ENCODE measurements around the gene LNP1. TPM values are rescaled to one million over a fixed set of nuclear protein-coding genes. Genes with fewer than 3 reads are reported as not detected.

Gene LNP1
- total and polyA plus RNA-seq, 10 of the 15 experiments (the other 5 are each of a cell fraction or from before 2014, with no cell fraction given), result 2.1 to 4.2 (median 2.7) TPM

DNA sequence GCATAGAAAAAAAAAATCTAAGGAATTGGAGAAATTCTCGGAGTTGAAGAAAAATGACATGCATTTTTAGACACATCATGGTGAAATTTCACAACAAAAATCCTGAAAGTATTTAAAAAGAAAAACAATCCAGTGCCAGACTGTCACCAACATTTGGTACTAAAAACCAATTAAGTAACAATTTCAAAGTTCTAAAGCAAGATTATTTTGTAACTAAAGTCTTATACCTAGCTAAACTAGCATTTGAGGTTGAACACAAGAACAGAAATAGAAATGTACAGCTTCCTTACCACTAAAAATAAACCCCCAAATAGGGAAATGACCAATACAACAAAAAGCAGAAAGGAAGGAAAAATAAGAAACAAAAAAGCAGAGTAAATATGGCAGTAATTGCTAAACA is 12.3 kb upstream of the LNP1 start:
- Histone ChIP-seq H3K27me3 (replicated peaks in 1 of 2; ENCODE audit: control insufficient read depth in 2 of 2, insufficient read depth in 2 of 2, low read length in 1 of 2) (no peaks in the 10 kb centered on the region), H3K36me3 (ENCODE audit: control insufficient read depth in 2 of 2, insufficient read depth in 2 of 2, low read length in 1 of 2) (peaks cover 2 to 6% of the 10 kb centered on the region in 2 experiments; a peak in 3 of 4 replicates), H3K4me2 (ENCODE audit: control insufficient read depth, insufficient read depth) (no peak overlapping the region), H3K4me1 (ENCODE audit: control insufficient read depth, insufficient read depth, low read length) (no peaks in the 10 kb centered on the region), H4K20me1 (ENCODE audit: control insufficient read depth, insufficient read depth) (no peaks in the 10 kb centered on the region), H3K9me3 (replicated peaks; ENCODE audit: control insufficient read depth, insufficient read depth, low read length) (peaks cover 13% of the 10 kb centered on the region), H2AFZ (ENCODE audit: control insufficient read depth, low read depth, low read length) (no peak overlapping the region), H3K4me3 (no peak overlapping the region), H3K9ac (ENCODE audit: control insufficient read depth, insufficient read depth, low read length) (no peak overlapping the region), H3K27ac (ENCODE audit: control insufficient read depth, insufficient read depth) (no peak overlapping the region), H3K79me2 (ENCODE audit: control insufficient read depth, insufficient read depth, low read length) (peaks cover 46% of the 10 kb centered on the region)
- ChIA-PET POLR2A (no interaction called here), CTCF (interaction anchor here (0.7 kb wide), 1 partner anchor 132 kb away, joined by 3 read pairs; no protein-coding TSS in a partner anchor), RAD21 (ENCODE audit: unreplicated experiment) (no interaction called here), SMC1A (ENCODE audit: uncharacterized antibody, unreplicated experiment) (interaction anchor here (0.5 kb wide), 1 partner anchor 1416 kb away, joined by 3 read pairs; no protein-coding TSS in a partner anchor)
- BruUV-seq (replicated peaks), result no TSS peak
- TF ChIP-seq SMAD1 (IDR thresholded peaks at IDR 0.05; ENCODE audit: low read depth, partially characterized antibody) (no peak), MXI1 (IDR thresholded peaks at IDR 0.05; ENCODE audit: low read depth, low read length) (no peak), SMAD5 (IDR thresholded peaks at IDR 0.05; ENCODE audit: low read depth) (no peak), EED (IDR thresholded peaks at IDR 0.05; ENCODE audit: low read depth) (no peak), RAD51 (IDR thresholded peaks at IDR 0.05) (no peak), NBN (IDR thresholded peaks at IDR 0.05) (no peak), POU2F2 (IDR thresholded peaks at IDR 0.05; ENCODE audit: borderline replicate concordance, low read depth, low read length) (no peak), BHLHE40 (IDR thresholded peaks at IDR 0.05; ENCODE audit: borderline replicate concordance in 1 of 2, low read depth in 2 of 2, low read length in 1 of 2) (no peak), CBX3 (IDR thresholded peaks at IDR 0.05; ENCODE audit: borderline replicate concordance, low read depth) (no peak), RB1 (IDR thresholded peaks at IDR 0.05; ENCODE audit: borderline replicate concordance) (no peak), EZH2 (IDR thresholded peaks at IDR 0.05; ENCODE audit: borderline replicate concordance, control insufficient read depth, low read depth, low read length) (no peak)
- TF ChIP-seq, protein P1, sequence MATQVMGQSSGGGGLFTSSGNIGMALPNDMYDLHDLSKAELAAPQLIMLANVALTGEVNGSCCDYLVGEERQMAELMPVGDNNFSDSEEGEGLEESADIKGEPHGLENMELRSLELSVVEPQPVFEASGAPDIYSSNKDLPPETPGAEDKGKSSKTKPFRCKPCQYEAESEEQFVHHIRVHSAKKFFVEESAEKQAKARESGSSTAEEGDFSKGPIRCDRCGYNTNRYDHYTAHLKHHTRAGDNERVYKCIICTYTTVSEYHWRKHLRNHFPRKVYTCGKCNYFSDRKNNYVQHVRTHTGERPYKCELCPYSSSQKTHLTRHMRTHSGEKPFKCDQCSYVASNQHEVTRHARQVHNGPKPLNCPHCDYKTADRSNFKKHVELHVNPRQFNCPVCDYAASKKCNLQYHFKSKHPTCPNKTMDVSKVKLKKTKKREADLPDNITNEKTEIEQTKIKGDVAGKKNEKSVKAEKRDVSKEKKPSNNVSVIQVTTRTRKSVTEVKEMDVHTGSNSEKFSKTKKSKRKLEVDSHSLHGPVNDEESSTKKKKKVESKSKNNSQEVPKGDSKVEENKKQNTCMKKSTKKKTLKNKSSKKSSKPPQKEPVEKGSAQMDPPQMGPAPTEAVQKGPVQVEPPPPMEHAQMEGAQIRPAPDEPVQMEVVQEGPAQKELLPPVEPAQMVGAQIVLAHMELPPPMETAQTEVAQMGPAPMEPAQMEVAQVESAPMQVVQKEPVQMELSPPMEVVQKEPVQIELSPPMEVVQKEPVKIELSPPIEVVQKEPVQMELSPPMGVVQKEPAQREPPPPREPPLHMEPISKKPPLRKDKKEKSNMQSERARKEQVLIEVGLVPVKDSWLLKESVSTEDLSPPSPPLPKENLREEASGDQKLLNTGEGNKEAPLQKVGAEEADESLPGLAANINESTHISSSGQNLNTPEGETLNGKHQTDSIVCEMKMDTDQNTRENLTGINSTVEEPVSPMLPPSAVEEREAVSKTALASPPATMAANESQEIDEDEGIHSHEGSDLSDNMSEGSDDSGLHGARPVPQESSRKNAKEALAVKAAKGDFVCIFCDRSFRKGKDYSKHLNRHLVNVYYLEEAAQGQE (IDR thresholded peaks at IDR 0.05; ENCODE audit: low read depth, low read length), result no peak
- TF ChIP-seq, protein P2, sequence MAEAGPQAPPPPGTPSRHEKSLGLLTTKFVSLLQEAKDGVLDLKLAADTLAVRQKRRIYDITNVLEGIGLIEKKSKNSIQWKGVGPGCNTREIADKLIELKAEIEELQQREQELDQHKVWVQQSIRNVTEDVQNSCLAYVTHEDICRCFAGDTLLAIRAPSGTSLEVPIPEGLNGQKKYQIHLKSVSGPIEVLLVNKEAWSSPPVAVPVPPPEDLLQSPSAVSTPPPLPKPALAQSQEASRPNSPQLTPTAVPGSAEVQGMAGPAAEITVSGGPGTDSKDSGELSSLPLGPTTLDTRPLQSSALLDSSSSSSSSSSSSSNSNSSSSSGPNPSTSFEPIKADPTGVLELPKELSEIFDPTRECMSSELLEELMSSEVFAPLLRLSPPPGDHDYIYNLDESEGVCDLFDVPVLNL (IDR thresholded peaks at IDR 0.05; ENCODE audit: low read depth, low read length), result no peak
- TF ChIP-seq, protein P3, sequence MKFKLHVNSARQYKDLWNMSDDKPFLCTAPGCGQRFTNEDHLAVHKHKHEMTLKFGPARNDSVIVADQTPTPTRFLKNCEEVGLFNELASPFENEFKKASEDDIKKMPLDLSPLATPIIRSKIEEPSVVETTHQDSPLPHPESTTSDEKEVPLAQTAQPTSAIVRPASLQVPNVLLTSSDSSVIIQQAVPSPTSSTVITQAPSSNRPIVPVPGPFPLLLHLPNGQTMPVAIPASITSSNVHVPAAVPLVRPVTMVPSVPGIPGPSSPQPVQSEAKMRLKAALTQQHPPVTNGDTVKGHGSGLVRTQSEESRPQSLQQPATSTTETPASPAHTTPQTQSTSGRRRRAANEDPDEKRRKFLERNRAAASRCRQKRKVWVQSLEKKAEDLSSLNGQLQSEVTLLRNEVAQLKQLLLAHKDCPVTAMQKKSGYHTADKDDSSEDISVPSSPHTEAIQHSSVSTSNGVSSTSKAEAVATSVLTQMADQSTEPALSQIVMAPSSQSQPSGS (IDR thresholded peaks at IDR 0.05; ENCODE audit: low read length), result no peak
- TF ChIP-seq, protein P4, sequence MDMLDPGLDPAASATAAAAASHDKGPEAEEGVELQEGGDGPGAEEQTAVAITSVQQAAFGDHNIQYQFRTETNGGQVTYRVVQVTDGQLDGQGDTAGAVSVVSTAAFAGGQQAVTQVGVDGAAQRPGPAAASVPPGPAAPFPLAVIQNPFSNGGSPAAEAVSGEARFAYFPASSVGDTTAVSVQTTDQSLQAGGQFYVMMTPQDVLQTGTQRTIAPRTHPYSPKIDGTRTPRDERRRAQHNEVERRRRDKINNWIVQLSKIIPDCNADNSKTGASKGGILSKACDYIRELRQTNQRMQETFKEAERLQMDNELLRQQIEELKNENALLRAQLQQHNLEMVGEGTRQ (IDR thresholded peaks at IDR 0.05; ENCODE audit: borderline replicate concordance, low read depth, low read length), result no peak
- intact Hi-C loops (cut with micrococcal nuclease; ENCODE audit: unreplicated experiment), result no loop called here
- DNase-seq (ENCODE audit: low read depth, low spot score) (no peak), FAIRE-seq (no peak), ATAC-seq (no peak)
- 94% methylated on average over 1 of the region's 1 CpG for WGBS (ENCODE audit: insufficient coverage, insufficient replicate concordance, low lambda C conversion rate, missing lambda C conversion rate)
- in situ Hi-C loops (cut with MboI), result no loop called here
